Superior temporal gyrus (tissue), 1 donor: ENCODE measurements around the gene TRIM17.
"Not testable (repeated sequence)": the region's sequence is repeated elsewhere in the genome, so short reads cannot be mapped to it uniquely, and the experiment has no call there.

Source experiments
- DNase-seq: peaks from one replicate; pipeline ENCODE4 v3.0.0-alpha.2; 2016; ENCODE audit errors: extremely low spot score

TRIM17 gene

DNA sequence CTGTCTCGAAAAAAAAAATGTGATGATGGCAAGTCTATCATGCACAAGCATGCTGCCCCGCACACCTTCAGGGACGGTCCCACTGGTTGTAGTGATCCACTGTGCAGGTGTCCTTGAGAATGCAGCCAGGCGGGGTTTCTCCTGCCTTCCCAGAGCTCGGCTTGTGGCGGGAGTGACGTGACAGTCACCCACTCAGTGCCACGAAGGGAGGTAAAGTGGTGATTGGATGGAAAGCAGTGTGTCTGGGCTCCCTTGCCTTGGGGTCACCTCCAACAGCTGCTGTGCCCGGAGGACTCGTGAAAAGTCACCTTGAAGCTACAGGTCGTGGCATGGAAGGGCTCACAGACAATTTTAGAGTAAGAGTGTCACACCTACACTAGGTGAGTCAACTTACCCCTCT lies 33.5 kb upstream of the TRIM17 start:
- DNase-seq, result no peak

DNA sequence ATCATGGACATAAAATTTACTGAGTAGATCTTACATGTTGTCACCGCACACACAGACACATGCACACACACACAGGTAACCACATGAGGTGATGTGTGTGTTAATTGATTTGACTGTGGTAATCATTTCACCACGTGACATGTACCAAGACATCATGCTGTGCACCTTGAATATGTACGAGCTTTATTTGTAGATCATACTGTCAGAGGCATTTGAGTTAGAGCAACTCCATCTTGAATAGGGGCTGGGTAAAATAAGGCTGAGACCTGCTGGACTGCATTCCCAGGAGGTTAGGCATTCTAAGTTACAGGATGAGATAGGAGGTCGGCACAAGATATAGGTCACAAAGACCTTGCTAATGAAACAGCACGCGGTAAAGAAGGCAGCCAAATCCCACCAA lies 31.7 kb upstream of the TRIM17 start:
- DNase-seq, result no peak

- no peak for DNase-seq
These were observed 30.2 kb upstream of the TRIM17 start for GRCh38 chr1:228446852-228447251.

DNA sequence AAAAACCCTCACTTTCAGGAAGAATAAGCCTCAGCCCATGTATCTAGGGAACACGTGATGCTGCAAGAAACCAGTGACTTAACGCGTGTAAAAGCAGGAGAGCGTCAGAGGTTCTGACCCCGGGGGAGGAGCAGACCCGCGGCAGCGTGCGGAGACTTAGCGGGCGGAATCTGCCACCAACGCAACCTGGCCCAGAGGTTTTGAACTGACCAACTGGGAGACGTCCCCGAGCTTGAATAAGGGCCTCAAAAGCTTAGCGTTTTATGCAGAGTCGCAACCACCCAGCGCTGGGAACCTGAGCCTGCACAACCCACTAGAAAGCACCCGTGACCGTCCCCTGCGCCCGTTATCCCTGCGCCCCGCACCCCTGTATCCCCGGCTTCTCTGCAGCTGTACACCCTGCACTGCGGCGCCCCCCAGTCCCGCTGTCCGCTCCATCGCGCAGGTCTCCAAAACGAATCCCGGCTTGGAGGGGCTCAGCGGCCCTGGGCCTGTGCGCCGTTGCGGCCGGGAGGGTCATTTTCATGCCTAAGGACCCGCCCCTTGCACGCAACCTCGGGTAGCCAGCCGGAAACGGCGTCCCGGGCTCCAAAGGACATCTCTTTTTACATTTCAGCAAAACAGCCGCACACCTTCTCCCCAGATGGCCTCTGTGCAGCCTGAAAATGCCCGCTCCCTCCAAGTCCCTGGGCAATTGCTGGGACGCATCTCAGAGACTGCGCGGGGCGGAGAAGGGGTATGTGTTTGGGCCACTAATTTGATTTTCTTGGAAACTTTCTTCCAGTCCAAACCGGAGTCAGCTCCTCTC lies 29.4 kb upstream of the TRIM17 start:
- DNase-seq, result peak; percentile 39

- DNase-seq, result no peak
These were observed 28.8 kb upstream of the TRIM17 start for GRCh38 chr1:228445490-228445842.

DNA sequence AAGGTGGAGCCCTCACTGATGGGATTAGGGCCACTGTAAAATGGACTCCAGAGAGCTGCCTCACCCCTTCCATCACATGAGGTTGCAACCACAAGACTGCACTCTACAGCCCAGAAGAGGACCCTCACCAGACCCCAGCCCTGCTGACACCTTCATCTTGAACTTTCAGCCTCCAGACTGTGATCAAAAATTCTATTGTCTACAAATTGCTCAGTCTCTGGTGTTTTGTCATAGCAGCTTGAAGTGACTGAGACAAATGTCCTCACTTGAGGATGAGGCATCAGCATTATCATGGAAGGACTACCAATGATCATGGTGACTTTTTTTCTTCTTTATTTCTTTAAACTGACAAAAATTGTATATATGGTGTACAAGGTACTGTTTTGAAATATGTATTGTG lies 26.7 kb upstream of the TRIM17 start:
- DNase-seq, result no peak

GRCh38 chr1:228440761-228441500 lies 24.3 kb upstream of the TRIM17 start:
- DNase-seq, result no peak

DNA sequence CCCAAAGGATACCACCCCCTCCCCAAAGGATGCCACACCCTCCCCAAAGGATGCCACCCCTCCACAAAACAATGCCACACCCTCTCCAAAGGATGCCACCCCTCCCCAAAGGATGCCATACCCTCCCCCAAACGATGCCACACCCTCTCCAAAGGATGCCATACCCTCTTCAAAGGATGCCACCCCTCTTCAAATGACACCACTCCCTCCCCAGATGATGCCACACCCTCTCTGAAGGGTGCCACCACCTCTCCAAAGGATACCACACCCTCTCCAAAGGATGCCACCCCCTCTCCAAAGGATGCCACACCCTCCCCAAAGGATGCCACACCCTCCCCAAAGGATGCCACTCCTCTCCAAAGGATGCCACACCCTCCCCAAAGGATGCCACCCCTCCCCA lies 21.6 kb upstream of the TRIM17 start:
- DNase-seq, result no peak

DNA sequence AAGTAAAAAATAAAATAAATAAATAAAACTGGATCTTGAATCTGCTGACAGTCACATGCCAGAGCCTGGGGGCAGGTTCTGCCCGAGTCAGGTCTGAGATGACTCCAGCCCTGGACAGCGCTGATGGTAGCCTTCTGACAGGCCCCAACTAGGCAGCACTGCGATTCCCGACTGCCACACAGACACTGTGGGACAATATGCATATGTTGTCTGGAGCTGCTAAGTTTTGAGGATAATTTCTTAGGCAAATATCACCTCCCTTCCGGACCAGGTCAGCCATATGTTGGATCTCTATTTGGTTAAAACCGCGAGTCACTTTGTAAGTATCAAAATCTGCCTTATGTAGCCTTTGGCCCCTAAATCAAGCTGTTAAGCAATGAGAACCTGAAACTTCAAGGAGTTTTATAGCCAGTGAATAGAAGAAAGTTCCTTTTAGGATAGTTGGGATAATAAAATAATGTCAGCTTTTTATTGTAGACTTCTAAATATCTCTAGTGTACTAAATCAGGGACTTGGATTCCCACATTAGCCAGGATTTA lies 20.8 kb upstream of the TRIM17 start:
- no peak for DNase-seq

DNA sequence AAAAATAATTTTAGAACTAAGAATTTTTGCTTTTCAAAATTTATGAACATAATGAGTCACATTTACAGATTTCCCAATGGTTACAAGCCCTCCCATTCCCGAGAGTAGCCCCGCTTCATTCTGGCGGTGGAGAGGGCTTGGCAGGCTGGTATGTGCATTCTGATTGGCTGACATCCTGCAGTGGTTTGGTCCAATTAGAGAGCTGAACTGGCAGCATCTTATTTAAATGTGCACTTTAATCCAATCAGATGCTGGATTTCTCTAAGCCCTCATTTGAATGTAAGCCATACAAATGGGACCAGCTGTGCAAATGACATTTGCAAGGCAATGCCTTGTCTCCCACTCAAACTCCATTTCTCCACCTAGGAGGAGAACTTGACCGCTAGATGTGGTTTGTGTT lies 18.0 kb upstream of the TRIM17 start:
- DNase-seq, result no peak

- DNase-seq, result not testable (repeated sequence)
These were observed 16.8 kb upstream of the TRIM17 start for GRCh38 chr1:228433337-228434053.

DNA sequence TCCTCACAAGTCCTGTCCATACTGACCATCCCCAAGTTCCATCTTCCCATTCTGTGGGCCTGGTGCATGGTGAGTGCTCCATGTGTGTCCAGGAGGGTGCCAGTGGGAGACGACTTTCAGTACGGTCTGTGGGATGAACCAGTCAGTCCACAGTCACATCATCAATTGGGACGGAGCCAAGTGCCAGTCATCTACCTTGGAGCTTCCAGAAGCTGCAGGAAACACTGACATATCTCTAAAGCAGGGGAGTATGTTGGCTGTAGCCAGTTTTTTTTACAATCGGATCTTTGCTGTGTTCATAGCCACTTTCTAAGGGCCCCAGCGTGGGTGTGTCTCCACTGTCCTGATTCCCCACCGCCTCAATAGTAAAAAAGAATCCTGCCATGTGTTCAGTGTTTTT lies 13.6 kb upstream of the TRIM17 start:
- DNase-seq, result no peak

GRCh38 chr1:228429698-228430097 lies 13.0 kb upstream of the TRIM17 start:
- no peak for DNase-seq

DNA sequence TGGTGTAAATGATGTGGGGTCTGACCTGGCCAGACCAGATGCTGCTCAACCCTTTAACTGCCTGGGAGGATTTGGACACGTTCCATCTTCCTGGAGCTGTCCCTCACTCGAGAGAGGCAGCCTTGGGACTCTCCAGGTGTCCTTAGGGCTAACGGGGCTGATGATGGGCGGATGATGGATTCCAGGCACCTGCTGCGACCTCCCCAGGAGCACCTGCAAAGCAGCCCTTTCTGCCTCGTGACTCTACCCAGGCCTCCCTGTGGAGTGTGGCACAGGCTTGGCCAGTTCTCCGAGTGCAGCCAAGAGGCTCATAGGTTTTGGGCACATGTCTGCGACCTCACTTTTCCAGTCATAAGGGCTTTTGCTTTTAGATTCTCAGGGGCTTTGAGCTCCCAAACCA lies 12.3 kb upstream of the TRIM17 start:
- DNase-seq, result no peak

DNA sequence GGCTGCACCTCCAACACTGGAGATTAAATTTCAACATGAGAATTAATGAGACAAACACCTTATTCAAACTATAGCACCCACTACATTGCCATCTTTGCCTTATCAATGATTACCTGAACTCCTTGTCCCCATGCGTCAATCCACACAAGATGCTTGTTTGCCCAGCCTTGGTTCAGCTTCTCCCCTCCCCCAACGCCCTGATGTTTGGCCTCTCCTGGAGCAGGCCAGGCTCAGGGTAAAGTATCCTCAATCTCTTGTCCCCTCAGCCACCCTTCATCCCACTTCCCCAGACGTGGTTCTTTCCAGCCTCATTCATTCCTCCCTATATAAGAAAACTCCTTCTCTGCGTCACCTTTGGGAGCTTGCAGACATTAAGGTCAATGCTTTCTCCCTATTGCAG lies 11.8 kb upstream of the TRIM17 start:
- no peak for DNase-seq

DNA sequence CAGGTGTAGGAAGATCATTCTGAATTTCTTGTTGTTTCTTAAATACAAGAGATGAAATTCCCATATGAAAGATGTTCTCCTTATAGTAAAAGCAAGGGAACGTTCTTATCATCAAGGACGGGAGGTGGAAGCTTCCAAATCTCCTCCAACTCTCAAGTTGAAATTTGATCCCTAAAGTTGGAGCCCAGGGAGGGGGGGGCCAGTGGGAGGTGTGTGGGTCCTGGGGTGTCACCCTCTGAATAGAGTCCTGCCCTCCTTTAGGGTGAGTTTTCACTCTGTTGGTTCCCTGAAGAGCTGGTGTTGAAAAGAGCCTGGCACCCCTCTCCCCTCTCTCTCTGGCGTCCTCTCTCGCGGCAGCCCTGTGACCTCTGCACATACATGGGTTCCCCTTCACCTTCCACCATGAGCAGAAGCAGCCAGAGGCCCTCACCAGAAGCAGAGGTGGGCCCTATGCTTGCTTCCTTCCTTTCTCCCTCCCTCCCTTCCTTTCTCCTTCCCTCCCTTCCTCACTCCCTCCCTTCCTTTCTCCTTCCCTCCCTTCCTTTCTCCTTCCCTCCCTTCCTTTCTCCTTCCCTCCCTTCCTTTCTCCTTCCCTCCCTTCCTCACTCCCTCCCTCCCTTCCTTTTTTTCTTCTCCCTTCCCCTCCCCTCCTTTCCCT lies 10.0 kb upstream of the TRIM17 start:
- DNase-seq, result no peak

DNA sequence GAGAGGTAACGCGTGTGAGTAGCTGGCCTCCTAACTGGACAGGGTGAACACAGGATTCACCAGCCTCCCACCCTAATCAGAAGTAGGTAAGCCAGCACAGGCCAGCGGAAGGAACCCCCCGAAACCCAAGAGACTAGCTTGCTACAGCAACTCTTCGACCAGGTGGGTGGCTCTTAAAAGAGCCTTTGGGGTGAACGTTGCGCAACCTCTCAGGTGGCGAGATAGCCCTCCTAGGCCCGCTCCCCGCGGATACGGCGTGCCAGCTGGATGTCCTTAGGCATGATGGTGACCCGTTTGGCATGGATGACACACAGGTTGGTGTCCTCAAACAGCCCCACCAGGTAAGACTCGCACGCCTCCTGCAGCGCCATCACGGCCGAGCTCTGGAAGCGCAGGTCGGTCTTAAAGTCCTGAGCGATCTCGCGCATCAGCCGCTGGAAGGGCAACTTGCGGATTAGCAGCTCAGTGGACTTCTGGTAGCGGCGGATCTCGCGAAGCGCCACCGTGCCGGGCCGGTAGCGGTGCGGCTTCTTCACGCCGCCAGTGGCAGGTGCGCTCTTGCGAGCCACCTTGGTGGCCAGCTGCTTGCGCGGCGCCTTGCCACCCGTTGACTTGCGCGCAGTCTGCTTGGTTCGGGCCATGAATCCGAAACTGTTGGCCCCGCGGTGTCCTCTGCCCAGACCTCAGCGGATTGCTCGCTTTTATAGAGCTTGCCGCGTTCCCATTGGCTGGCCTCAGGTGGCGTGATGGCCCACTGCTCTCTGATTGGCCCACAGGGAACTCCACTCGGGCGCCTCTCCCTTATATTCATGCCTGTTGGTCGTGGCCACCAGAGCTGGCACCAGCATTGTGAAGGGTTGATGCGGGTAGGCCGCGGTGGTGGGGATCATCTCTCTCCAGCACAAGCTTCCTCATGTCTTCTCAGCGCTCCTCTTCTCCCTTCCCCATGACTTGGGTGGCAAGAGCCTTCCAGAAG lies 8.3 kb upstream of the TRIM17 start:
- DNase-seq, result no peak

DNA sequence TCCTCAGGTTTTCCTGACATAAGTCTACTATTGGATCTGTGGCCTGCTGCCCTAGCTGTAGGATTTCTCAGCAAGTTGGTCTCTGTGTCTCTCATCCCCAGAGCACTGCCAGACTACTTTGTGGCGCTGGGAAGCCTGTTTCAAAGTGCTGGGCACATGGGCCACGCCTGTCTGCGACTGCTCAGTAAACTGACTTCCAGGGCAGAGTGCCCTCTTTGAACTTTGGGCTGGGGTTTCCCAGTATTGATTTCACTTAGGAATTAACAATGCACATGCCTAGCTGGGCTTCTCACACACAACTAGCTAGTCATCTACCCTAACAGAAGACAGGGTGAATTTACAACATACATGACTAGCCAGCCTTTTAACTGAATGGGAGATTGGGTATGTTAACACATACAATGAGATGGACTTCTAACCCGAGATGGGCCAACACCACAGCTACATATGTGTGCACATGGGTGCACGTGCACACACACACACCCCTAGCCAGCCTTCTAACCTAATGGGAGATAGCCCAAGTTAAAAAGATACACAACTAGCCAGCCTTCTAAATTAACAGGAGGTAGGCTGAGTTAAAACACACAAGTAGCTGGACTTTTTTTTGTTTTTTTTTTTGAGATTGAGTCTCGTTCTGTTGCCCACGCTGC lies 6.9 kb upstream of the TRIM17 start:
- no peak for DNase-seq

DNA sequence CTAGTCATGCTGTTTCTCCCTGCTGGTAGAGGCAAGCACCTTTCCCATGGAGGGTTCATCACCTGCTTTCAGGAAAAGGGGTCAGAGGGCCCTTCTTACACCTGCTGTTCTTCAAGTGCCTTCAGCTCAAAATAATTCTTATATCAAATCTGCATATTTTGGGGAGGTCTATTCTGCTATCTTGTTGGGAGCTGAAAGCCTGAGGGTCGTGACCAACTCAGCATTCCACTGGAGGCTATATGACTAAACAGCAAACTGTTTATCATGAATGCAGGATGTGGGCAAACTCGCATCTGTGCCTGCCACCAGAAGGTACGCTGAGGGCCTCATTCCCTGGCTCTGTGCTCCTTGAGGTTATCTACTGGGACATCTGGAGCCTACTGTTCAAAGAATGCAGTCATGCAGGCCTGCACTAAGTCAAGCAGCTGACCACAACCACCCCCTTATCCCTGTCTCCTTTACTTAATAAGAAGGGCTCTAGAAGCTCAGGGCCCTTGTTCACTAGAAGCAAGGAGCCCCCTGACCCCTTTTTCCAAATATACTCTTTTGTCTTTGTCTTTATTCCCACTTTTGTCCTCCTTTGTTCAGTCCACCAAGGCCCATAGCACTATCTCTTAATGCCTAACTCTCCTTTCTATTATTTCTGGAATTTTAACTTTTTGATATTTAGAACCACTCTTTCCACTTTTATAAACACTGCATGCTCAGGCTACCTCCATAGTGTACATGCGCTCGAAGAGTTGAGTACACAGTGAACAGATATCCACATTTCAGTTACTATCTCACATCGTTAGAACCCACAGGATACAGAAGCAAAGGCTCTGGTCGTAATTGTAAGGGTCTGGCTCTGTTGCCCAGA lies 4.5 kb upstream of the TRIM17 start:
- DNase-seq, result no peak
